Mucosa of descending colon (tissue), 3 donors: ENCODE data around the gene PNMA8A. TPM values are rescaled to one million over a fixed set of nuclear protein-coding genes. Genes with fewer than 3 reads are reported as not detected.

Source experiments
- ATAC-seq: fragments of 200-7000 bp; cut with Tn5 transposase; one replicate; pipeline ENCODE4 v1.9.1; 2020; ENCODE audit warnings: mild to moderate bottlenecking, moderate library complexity
- DNase-seq, 3 donors: peaks; one replicate each; pipeline ENCODE4 v3.0.0-alpha.2; 2020
- H3K36me3 ChIP-seq: fragments of 200-600 bp; one replicate; pipeline ENCODE4 v1.8.0; 2021; ENCODE audit warnings: low read depth, mild to moderate bottlenecking
- H3K4me1 ChIP-seq: fragments of 200-600 bp; one replicate; pipeline ENCODE4 v1.8.0; 2021; ENCODE audit warnings: low read depth, mild to moderate bottlenecking
- H3K4me3 ChIP-seq: fragments of 200-600 bp; one replicate; pipeline ENCODE4 v1.8.0; 2021; ENCODE audit warnings: mild to moderate bottlenecking
- H3K9me3 ChIP-seq: fragments of 200-600 bp; one replicate; pipeline ENCODE4 v1.8.0; 2021; ENCODE audit warnings: mild to moderate bottlenecking
- intact Hi-C, 2 donors: fragments of 100-400 bp; cut with DNase I in 1 of 2; cut with micrococcal nuclease in 1 of 2; formaldehyde crosslinking; loops; one replicate each; pipeline versions ENCODE4 v1.11.0 to v1.11.1; 2022; cut with DNase I, micrococcal nuclease
- total RNA-seq, 3 donors: library from RNA; stranded (reverse); fragmentation: NEBNext Ultra II Directional in 2 of 3; extraction: Animal tissue kit (Norgen Biotek cat#: 25700) in 2 of 3; gene quantifications; one replicate each; pipeline versions ENCODE4 v1.2.1 to v1.2.4, GENCODE V29; 2021 to 2023
- TF ChIP-seq, protein P1 (sequence below): fragments of 200-600 bp; IDR thresholded peaks from one replicate; pipeline ENCODE4 v1.8.0; 2022; ENCODE audit warnings: antibody characterized with exemption, mild to moderate bottlenecking
- donor health status: DM: no; HTN: no; CAD: no; lungs with moderate emphysema.
- donor health status: DM: no; HTN: no; CAD: no.
- donor health status: DM: no; HTN: yes; CAD: no.

The PNMA8A gene
- total RNA-seq, 3 donors from 2014 or later: 0.20 to 3.2 (median 0.80) TPM

DNA sequence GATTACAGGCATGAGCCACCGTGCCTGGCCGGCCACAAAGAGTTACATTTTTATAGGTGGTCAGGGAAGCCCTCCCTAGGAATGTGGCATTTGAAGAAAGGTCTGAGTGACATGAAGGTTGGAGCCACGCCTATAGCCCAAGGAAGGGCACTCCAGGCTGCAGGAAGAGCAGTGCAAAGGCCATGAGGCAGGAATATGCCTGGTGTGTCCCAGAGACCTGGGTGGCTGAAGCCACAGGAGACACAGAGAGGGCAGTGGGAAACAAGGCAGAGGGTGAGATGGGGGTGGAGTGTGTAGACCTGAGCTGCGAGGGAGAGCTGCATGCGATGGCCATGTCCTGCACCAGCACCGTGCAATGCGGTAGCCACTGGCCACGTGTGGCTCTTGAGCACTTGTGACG is 19.4 kb upstream of the PNMA8A start:
- ATAC-seq (no peak), DNase-seq (no peak)
- intact Hi-C loops: no loop called here
- H3K9me3 ChIP-seq: no peaks in the 10 kb centered on the region
- H3K4me1 ChIP-seq: peaks cover 10% of the 10 kb centered on the region
- no peak overlapping the region for H3K4me3 ChIP-seq
- no peaks in the 10 kb centered on the region for H3K36me3 ChIP-seq
- TF ChIP-seq, protein P1, sequence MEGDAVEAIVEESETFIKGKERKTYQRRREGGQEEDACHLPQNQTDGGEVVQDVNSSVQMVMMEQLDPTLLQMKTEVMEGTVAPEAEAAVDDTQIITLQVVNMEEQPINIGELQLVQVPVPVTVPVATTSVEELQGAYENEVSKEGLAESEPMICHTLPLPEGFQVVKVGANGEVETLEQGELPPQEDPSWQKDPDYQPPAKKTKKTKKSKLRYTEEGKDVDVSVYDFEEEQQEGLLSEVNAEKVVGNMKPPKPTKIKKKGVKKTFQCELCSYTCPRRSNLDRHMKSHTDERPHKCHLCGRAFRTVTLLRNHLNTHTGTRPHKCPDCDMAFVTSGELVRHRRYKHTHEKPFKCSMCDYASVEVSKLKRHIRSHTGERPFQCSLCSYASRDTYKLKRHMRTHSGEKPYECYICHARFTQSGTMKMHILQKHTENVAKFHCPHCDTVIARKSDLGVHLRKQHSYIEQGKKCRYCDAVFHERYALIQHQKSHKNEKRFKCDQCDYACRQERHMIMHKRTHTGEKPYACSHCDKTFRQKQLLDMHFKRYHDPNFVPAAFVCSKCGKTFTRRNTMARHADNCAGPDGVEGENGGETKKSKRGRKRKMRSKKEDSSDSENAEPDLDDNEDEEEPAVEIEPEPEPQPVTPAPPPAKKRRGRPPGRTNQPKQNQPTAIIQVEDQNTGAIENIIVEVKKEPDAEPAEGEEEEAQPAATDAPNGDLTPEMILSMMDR: no peak

DNA sequence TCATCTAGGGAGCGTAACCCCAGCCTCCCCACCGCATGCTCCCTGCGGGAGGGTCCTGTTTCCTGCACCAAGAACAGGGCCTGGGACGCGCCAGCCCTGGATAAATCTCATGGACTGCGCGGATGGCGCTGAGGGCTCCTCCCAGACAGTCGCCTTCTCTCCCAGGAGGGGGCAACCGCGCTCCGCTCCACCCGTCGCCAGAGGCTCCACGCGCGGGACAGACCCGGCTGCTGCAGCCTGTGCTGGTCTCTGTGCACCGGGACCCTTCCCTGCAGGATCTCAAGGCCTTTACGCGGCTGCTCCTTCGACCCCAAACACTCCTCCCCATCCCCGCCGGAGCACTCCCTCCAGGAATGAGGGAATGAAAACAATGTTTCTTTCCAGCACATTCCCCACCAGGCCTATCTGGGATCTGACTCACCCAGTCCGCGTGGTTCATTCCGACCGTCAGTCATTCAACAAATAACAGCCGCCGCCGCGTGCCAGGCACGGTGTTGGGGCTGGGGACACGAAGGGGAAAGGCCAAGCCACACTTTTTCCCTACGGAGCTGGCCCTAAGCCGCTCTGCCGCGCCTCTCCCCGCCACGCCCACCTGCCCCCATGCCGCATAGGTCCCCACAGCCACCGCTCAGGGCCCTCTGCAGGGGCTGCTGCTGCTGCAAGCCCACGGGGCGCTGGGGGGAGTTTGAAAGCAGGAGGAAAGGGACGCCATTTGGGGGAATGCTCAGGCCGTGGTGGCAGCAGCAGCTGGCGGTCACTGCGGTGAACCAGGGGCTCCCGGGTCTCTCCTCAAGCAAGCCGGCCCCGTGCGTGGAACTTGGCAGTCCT is 18.3 kb upstream of the PNMA8A start:
- Histone ChIP-seq H3K36me3 (no peaks in the 10 kb centered on the region), H3K4me3 (no peak overlapping the region), H3K4me1 (peaks cover 3% of the 10 kb centered on the region), H3K9me3 (no peaks in the 10 kb centered on the region)
- TF ChIP-seq, protein P1: no peak
- DNase-seq (no peak), ATAC-seq (peak; percentile 37)
- intact Hi-C loops: loop anchor here (5.0 kb wide), 1 partner anchor 87 kb away; no protein-coding TSS in a partner anchor

DNA sequence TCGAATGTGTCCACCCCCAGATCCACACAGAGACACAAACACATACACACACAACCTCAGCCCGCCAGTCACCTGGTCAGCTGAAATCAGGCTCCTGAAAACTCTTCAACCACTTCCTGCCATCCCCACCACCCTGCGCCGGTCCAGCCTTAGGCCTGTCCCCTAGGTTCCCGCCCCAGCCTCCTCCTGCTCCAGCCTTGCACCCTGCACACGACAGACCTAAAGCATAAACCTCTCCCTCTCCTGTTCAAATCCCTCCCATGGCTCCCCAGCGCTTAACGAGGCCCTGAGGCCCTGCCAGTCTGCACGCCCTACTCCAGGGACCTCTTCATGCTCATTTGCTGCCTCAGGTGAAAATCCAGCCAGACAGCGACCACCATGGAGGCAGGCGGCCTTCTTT is 17.2 kb upstream of the PNMA8A start:
- Histone ChIP-seq H3K36me3 (no peaks in the 10 kb centered on the region), H3K4me3 (no peak overlapping the region), H3K4me1 (peaks cover 3% of the 10 kb centered on the region), H3K9me3 (no peaks in the 10 kb centered on the region)
- TF ChIP-seq, protein P1: no peak
- intact Hi-C loops: loop anchor here (5.0 kb wide), 1 partner anchor 86 kb away; no protein-coding TSS in a partner anchor
- DNase-seq (no peak), ATAC-seq (no peak)

DNA sequence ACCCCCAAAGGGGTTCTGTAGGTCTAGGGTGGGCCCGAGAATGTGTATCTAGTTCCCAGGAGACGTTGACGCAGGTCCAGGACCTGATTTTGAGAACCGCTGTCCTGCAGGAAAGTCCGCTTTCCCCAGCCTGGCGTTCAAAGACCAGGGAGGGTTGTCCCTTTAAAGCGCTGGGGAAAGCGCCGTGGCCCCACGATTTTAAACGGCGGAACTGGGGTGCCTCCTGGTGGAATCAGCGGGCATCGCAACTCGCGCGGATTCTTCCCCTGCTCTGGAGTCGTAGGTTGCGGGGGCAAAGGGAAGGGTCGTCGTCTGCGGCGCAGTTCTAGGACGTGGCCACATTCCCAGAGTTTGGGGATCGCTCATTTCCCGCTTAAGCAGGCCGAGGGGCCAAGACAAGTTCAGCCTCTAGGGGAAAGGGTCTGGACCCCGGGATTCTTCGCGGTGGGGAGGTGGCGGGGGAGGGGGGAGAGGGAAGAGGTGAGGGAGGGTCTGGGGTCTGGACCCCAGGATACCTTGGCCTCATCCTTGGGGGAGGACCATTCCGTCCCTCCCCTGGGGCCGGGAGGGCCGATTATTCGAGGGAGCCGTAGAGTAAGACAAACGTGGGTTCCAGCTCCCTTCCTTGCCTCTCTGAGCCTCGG is 16.6 kb upstream of the PNMA8A start:
- H3K4me1 ChIP-seq: peaks cover 3% of the 10 kb centered on the region
- no peak overlapping the region for H3K4me3 ChIP-seq
- intact Hi-C loops: loop anchor here (5.0 kb wide), 1 partner anchor 86 kb away; no protein-coding TSS in a partner anchor
- DNase-seq: peak in 2 of 3 donors; percentile 84 to 85
- H3K36me3 ChIP-seq: no peaks in the 10 kb centered on the region
- no peaks in the 10 kb centered on the region for H3K9me3 ChIP-seq
- TF ChIP-seq, protein P1: peak; percentile 84
- peak; percentile 83 for ATAC-seq

DNA sequence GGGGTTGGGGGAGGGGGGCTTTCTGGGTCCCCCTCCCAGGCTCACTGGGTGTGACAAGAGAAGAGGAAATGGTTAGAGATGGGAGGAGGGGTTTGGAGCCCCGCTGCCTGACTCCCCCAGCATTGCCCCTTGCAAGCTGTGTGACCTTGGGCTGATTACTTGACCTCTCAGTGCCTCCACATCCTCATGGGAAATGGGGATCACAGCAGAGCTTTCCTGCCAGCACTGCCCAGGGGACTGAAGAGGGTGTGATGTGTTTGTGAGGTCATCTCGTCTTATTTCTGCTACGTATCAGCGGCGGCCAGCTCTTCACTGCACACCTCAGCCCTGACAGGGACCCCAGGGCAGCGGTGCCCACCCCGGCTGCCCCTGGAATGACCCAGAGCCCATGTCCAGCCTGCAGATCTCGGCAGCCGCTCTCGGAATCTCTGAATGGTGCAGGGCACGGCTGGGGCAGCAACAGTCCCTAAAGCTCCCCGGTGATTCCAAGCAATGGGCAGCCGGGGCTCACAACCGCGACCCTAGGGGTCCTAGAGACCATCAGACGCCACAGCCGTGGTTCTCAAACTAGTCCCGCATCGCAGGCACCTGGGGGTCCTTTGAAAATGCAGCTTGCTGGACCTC is 15.9 kb upstream of the PNMA8A start:
- ATAC-seq (no peak), DNase-seq (no peak)
- no peak overlapping the region for H3K4me3 ChIP-seq
- H3K36me3 ChIP-seq: no peaks in the 10 kb centered on the region
- intact Hi-C loops: loop anchor here (5.0 kb wide), 1 partner anchor 85 kb away; no protein-coding TSS in a partner anchor
- no peaks in the 10 kb centered on the region for H3K9me3 ChIP-seq
- TF ChIP-seq, protein P1: no peak
- peaks cover 3% of the 10 kb centered on the region for H3K4me1 ChIP-seq
